ENCODE results near the gene SLC39A11. TPM values are rescaled to one million over a fixed set of nuclear protein-coding genes. Genes with fewer than 3 reads are reported as not detected.

SLC39A11 gene
- polyA plus RNA-seq, 1 donor, result 24.4 TPM

DNA sequence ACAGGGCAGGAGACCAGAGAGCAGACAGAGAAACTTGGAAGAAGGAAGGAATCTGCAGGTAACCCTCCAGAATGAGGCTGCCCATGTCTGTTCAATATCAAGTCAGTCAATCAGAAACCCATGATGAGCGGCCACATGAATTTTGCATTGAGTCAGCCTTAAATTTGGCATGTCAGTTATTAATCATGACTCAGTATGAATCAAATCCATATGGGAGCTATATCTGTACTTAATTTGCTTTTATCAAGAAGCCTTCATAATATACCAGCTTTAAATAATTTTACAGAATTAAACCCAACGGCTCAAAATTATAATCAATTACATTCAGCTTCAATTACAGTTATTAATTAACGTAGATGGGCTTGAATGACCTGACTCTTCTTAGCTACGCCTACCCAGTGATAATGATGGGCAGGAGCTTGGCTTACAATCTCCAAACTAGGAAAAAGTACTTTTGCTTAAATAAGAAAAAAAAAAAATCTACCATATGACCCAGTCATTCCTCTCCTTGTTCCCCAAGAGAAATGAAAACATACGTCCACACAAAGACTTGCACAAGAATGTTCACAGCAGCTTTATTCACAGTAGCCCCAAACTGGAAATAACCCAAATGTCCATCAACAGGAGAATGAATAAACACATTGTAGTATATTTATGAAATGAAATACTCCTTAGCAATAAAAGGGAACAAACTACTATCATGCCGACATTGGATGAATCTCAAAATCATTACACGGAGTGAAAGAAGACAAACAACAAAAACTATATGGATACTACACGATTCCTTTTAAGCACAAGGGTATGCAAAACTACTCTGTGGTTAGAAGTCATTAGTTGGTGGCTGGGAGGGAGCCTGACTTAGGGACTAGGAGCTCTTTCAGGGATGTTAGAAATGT lies 48.6 kb downstream of the SLC39A11 start:
- DNase-seq, result no peak

DNA sequence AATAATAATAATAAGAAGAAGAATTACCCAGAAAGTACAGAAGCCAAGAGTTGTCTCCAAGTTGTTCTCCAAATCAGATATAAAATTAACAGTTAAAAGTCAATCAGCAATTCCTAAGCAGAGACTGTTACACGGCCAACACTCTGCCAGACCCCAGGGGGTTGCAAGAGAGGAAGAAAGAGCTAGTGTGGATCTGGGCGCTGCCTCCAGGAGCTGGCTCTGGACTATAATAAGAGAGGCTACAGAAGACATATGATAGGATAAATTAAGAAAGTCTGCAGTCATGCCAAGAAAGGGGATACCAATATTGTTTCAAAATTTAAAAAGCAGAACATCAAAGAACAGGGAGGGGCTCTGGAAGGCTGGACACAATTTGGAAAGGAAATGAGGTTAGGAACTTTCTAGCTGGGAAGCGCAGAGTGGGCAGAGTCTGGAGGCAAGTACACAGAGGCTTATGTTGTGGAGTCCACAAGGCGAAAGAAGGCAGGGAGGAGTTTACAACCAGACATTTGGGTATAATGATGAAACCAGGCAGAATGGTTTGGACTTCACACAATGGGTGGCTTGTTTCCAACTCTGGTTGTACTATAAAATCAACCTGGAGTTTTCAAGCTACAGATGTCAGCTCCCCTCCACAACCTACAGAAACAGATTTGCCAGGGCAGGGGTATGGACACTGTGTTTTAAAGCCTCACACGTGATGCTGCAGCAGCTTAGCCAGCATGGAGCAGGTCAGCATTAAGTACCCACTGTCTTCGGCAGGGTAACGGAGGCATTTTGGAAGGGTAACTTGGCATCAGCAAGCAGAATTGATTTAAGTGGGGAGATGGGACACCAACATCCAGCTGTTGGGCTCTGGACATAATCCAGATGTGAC lies 49.4 kb downstream of the SLC39A11 start:
- no peak for DNase-seq

DNA sequence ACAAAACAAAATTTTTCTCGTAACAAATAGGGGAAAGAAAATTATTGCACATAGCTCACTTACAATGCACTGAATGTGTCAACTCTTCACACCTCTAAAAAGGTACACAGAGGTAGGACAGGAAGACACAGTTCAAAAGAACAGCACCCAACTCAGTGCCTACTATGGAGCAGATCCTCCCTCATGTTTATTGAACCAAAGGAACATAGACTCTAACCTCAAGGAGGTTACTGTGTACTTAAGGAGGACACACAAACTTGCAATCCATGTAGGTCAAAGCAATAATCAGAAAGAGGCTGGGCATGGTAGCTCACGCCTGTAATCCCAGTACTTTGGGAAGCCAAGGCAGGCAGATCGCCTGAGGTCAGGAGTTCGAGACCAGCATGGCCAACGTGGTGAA lies 50.3 kb downstream of the SLC39A11 start:
- no peak for DNase-seq

DNA sequence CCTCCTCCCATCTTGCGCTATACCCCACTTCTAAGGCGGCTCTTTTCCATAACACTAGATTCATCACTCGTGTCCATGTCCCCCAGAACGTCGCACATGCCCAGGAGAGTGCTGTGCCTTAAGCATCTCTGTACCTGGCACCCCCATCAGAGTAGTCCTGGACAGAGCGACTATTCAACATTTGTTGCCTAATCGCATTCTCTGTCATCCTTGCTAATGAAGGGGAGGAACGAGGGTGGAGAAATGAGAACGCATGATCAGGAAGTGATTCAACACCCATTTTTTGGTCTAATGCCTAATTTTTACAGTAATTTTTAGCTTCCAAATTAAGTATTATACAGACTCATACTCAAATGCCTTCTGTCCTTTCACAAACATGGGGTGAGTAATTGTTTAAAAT lies 53.2 kb downstream of the SLC39A11 start:
- no peak for DNase-seq

DNA sequence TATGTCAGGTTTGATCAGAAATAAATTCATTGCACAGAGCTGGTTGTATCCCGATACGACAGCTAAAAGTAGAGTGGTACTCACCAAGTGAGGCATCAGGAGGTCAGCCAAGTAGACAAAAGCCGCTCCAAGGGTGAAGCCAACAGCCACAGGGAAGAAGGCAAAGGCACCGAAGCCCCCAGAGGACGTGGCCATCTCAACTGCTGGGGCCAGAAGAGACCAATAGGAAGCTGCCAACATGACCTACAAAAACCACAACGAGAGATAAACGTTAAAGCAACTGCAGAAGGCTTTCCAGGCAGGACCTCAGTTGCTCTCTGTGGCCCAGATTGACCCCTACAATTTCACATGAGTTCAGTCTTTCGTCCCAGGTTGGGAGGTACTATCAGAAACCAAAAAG lies 61.0 kb downstream of the SLC39A11 start:
- no peak for DNase-seq

DNA sequence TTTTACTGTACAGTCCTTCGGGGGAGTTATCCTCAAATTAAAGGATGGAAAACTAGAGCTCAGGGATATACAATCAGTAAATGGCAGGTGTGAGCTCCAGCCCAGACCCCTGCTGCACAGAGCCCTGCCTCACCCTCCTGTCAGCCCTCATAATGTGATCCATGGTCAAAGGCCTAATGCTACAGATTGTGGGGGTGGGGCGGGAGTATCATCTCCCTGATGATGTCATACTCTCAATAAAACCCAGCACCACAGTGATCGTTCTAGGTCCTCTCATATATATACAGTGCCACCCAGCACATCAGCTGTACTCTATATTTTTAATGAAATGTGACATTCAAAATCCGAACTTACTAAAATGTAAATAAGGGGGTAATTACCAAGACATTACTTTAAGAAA lies 61.5 kb downstream of the SLC39A11 start:
- DNase-seq, result no peak

DNA sequence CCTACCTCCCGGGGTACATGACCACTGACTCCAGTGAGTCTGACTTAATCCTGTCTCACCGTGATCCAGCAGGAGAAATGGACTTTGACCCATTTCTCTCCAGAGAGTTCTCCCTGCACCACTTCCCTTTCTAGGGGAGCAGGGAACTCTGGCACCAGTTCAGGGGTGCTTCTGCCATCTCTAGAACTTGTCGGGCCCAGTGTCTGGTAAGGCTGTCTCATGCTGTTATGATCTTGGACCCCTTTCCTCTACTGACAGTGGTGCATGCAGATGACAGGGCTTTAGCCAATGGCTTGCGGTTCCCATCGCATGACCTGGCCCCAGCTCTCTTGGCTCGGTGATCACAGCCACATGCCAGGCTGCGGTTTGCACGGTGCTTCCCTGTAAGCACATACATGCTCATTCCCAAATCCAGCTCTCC lies 62.0 kb downstream of the SLC39A11 start:
- no peak for DNase-seq

DNA sequence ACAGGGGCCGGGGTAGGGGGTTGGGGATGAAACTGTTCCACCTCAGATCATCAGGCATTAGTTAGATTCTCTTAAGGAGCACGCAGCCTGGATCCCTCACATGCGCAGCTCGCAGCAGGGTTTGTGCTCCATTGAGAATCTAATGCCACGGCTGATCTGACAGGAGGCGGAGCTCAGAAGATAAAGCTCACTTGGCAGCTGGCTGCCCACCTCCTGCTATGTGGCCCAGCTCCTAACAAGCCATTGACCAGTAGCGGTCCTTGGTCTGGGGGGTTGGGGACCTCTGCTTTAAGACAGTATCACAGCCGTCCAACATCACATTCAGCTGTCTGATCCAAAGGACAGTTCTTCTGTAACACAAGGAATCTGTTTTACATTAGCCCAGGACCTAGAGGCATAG lies 62.5 kb downstream of the SLC39A11 start:
- DNase-seq, result no peak

DNA sequence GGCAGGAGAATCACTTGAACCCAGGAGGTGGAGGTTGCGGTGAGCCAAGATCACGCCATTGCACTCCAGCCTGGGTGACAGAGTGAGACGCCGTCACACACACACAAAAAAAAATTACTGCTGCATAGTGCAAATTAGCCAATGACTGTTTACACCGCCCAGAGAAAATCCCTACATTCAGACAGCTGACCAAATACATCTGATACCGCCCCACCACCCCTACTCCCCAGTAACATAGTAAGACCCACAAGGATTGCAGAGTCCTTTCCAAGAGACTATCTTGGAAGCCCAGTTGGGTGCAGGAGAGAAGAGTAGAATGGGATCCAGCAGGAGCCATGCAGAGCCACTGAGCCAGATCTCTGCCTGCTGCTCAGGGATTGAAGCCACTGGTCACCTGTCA lies 63.5 kb downstream of the SLC39A11 start:
- DNase-seq, result no peak

DNA sequence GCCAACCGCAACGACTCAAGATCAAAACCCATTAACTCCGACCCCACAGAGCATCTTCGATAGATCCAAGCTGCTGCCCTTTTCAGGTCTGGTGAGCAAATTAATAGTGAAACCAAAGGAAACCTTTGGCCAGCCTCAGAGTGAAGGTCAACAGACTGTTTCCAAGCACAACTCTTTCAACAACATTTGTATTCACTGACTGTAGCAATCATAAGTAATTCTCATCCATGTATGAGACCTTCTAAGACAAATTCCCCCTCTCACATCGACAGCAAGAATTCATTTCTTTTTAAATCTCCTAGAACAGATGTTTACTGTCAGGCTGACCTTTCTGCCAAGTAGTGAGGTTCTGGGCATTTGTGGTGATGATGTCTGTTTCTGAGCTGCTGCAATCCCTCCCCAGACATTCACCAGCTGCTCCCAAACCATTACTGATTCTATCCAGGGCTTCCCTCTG lies 64.2 kb downstream of the SLC39A11 start:
- no peak for DNase-seq

DNA sequence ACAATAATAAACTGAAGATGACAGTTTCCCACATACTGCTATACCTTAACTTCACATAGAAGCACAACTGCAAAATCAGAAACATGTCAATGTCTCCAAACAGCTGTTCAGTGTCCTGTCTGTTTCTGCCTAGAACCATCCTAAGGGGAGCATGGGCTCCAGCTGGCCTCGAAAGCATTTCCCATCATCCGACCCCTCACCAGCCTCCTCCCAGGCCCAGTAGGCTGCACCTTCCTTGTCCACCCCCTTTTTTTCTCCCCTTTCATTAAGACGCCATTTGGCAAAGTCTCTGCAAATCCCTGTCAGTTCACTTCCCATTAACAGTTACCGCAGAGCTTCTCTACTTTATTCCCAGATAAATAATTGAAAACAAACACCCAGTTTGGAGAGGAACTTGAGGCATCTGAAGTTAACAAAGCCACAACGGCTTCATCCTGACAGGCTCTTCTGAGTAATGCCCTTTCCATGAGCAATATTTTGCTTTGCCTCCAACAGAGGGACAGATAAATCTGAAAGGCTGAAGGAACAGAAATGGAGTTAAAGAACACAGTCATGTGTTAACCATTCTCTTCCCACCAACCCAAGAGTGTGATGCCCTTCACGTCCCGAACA lies 65.3 kb downstream of the SLC39A11 start:
- no peak for DNase-seq

DNA sequence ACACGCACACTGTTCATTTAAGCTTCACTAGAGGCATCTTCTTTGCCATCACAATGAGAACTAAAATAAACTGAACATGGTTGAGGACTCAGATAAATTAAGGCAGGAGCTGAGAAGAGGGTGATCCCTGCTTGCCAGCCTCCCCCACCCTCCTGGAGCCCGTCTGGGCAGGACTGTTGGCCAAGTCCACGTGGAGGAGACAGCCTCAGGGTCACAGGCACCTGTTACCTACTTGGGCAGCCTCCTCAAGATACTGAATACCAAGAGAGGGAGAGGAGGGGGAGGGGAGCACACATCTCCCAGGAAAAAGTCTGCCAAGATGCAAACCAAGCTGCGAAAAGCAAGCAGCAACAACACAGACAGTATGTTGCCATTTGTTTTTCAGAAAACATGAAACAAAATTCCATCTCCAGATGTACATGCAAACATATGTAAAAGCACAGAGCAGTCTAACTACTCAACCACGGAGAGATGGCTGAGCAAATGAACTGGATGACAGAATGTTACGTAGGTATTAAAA lies 67.4 kb downstream of the SLC39A11 start:
- no peak for DNase-seq

DNA sequence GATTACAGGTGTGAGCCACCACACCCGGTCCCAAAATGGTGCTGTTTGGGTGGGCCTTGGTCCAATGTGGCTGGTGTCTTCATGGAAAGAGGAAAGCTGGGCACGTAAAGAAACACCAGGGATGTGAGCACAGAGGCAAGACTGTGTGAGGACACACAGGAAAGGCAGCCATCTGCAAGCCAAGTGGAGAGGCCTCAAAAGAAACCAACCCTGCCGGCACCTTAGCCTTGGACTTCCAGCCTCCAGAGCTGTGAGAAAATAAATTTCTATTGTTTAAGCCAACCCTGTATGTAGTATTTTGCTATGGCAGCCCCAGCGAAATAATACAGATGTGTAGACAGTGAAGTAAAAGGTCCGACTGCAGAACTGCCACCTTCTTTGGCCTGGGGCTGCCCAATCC lies 68.7 kb downstream of the SLC39A11 start:
- DNase-seq, result no peak

DNA sequence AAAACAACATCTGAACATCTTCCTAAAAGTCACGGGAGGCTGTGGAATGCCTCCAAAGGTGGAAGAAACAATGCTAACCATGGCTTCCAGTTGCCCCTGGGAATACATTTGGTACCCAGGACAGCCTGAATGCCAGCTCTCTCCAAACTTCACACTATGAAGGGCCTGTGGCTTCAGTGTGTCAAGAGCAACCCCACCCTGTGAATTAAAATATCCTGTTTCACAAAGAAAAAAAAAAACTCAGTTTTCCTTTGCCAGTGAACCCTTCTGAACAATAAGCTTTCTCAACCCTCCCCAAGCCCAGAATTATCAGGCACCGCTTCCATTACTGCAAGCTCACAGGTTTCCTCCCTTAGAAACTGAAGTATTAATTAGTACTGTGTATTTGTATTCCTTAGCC lies 69.8 kb downstream of the SLC39A11 start:
- DNase-seq, result no peak

DNA sequence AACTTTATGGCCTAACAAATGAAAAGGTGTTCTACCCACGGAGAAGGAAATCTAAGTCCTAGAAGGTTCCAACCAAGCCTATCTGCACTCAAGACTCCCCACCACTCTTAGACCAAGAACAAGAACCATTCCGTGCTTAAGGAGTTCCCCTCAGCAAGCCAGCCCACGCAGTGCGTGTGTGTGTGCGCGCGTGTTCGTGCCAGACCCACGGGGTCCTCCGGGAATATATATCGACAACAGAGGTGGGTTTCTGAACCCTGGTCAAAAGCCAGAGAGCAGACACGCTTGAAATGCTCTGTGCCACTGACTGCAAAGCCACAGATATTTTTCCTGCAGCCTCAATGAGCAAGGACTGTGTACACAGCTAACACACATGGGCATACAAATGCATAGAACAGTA lies 70.7 kb downstream of the SLC39A11 start:
- no peak for DNase-seq

DNA sequence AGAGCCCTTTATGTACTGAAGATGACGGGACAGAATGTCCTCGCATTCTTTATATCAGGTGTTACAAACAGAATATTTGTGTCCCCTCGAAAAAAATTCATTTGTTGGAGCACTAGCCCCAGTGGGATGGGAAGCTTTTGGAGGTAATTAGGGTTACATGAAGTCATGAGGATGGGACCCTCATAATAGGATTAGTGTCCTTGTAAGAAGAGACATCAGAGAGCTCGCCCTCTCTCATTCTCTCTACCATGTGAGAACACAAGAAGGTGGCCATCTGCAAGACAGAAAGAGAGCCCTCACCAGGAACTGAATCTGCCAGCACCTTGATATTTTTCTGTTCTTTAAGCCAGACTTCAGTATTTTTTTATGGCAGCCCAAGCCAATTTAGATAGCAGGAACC lies 72.4 kb downstream of the SLC39A11 start:
- DNase-seq, result no peak

DNA sequence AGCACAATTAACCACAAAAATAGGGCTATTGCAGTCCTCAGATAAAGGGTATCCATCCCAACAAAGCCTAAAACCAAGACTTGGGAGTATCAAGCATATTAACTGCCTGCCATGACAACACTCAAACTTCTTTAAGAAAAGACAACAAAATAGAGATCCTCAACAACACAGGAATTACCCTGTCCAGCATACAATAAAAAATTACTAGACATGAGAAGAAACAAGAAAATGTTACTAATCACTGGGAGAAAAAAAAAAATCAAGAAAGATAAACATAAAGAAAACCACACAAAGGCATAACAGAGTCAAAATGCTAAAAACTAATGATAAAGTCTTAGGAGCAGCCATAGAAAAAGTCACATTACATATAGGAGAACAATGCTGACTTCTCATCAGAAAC lies 73.9 kb downstream of the SLC39A11 start:
- DNase-seq, result no peak

DNA sequence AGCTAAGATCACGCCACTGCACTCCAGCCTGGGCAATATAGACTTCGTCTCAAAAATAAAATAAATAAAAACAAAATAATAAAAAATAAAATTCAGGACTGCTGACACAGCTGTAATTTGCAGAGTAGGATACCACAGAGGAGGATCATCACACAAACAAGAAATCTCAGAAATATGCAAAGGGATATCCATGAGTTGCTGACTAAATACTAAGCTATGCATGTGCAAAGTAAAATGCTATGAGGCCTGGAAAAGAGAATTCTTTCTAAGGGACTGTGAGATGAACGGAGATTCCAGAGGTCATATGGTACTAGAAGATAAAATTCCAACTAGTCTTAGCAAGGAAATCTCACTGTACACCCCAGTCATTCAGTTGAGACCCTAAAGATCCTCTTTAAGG lies 74.8 kb downstream of the SLC39A11 start:
- no peak for DNase-seq

DNA sequence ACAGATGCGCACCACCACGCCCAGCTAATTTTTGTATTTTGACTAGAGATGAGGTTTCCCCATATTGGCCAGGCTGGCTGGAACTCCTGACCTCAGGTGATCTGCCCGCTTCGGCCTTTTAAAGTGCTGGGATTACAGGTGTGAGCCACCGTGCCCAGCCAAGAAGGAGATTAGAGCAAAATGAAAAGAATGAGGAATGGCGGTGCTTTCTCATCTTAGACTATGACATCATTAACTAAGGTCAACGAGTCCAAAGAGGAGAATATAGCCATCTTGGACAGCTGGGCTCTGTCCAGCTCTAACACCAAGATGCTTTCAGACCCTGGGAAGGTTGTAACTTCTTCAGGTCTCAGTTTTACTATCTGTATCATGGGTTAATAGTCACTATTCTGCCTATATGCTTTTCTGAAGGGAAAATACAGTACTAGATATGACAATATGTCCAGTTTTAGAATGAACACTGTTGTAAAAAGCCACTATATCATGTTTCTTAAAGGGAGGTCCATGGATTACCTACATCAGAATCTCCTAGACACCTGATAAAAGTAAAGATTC lies 76.7 kb downstream of the SLC39A11 start:
- DNase-seq, result no peak

DNA sequence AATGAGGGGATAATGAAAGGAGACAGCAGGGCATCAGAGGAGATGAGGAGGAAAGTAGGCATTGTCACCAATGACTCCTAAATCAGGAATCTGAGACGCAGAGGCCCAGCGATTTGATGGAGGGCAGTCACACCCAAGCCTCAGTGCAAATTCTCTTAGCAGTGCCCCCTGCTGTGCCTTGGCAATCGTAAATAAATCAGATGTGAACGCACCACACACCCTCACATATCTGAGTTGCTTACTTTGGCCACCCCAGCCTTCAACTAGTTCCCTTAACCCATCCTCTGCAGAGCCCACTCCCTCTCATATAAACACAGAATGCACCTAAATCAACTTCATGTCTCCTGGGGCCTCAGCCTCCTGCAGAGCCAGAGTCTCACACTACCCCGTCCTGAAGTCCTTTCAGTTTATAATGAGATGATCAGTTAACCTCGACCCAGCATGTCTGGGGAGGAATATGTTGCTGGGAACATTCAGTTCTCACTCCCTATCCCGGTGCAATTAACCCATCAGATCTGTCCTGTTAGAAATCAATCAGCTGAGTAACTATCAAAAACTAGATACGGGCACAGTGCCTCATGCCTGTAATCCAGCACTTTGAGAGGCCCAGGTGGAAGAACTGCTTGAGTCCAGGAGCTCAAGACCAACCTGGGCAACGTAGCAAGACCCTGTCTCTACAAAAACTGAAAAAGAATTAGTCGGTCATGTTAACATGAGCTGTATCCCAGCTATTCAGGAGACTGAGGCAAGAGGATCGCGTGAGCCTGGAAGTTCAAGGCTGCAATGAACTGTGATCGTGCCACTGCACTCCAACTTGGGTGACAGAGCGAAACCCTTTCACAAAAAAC lies 78.4 kb downstream of the SLC39A11 start:
- no peak for DNase-seq

DNA sequence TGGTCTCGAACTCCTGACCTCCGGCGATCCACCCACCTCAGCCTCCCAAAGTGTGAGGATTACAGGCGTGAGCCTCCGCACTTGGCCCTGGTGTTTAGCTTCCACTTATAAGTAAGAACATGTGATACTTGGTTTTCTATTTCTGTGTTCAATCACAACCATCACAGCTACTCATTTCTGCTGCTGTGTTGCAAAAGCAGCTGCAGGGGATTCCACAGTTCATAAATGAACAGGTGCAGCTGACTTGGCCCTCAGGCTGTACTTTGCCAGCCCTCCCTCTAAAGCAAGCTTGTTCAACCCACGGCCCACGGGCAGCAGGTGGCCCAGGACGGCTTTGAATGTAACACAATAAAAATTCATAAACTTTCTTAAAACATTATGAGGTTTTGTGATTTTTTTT lies 79.2 kb downstream of the SLC39A11 start:
- no peak for DNase-seq

Measured in left kidney (tissue), 2 donors.